HL-60 (cell line): ENCODE measurements around the gene ZNF275.
"Not testable (repeated sequence)": the region's sequence is repeated elsewhere in the genome, so short reads cannot be mapped to it uniquely, and the experiment has no call there.

Source experiments
- DNase-seq, 2 experiments: peaks; one replicate each; pipeline ENCODE4 v3.0.0-alpha.2; 2010 to 2020; ENCODE audit warnings: low read depth in 1 of 2, low spot score in 1 of 2
- H3K27ac ChIP-seq: fragments of 250-450 bp; sonication (Bioruptor Pico); replicated peaks from 2 replicates; pipeline ENCODE4 v1.5.1; 2020; ENCODE audit warnings: mild to moderate bottlenecking, moderate library complexity
- H3K27me3 ChIP-seq: fragments of 250-450 bp; sonication (Bioruptor Pico); 2 replicates; pipeline ENCODE4 v1.5.1; 2021; ENCODE audit warnings: mild to moderate bottlenecking, moderate library complexity; ENCODE audit not compliant: insufficient read depth, poor library complexity, severe bottlenecking
- H3K4me3 ChIP-seq: replicated peaks from 2 replicates; pipeline ENCODE4 v1.5.1; 2011; ENCODE audit warnings: mild to moderate bottlenecking, control low read depth, low read length; ENCODE audit not compliant: insufficient read depth
- CTCF ChIP-seq: IDR thresholded peaks from one replicate; pipeline ENCODE4 v1.5.1; 2011; ENCODE audit warnings: low read length, control low read depth, inconsistent platforms; ENCODE audit not compliant: insufficient read depth
- GABPA ChIP-seq: IDR thresholded peaks from 2 replicates; pipeline ENCODE4 v1.6.1; 2012; ENCODE audit warnings: low read depth
- POLR2AphosphoS5 ChIP-seq: IDR thresholded peaks from 2 replicates; pipeline ENCODE4 v1.6.1; 2012; ENCODE audit warnings: low read depth
- SPI1 ChIP-seq: IDR thresholded peaks from 2 replicates; pipeline ENCODE4 v1.6.1; 2012; ENCODE audit warnings: low read depth, mild to moderate bottlenecking, borderline replicate concordance
- long read RNA-seq: library from polyadenylated mRNA; unstranded; transcript quantifications from one replicate; pipeline ENCODE4 v2.0.0, GENCODE V29; 2020
- TF ChIP-seq, protein P1 (sequence below): IDR thresholded peaks from 2 replicates; pipeline ENCODE4 v1.6.1; 2012; ENCODE audit warnings: low read depth; ENCODE audit not compliant: insufficient replicate concordance

The ZNF275 gene, protein sequence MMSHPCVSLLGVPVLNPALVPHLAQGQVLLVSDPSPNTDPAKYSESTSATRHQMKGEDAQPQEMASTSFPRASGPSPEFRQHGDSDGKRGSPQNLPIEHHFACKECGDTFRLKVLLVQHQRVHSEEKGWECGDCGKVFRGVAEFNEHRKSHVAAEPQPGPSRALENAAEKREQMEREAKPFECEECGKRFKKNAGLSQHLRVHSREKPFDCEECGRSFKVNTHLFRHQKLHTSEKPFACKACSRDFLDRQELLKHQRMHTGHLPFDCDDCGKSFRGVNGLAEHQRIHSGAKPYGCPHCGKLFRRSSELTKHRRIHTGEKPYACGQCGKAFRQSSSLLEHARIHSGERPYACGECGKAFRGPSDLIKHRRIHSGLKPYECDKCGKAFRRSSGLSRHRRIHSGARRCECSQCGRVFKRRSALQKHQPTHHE
- long read RNA-seq, full-length matches to known transcripts = 7 of 14 reads
- long read RNA-seq, partial matches to known transcripts = 6 of 14 reads
- long read RNA-seq, other reads (novel, unspliced or antisense) = 1 of 14 reads

GRCh38 chrX:153333821-153334653 lies at the start of gene ZNF275:
Gene ZNF275, plus strand, starts transcription at chrX:153334153. Its CDS starts 2,527 bp downstream, at chrX:153336680.
- H3K4me3 ChIP-seq = peak within 1 kb of the TSS; percentile 67
- peak within 1 kb of the TSS; percentile 63 for H3K27ac ChIP-seq
- TF ChIP-seq, protein P1, sequence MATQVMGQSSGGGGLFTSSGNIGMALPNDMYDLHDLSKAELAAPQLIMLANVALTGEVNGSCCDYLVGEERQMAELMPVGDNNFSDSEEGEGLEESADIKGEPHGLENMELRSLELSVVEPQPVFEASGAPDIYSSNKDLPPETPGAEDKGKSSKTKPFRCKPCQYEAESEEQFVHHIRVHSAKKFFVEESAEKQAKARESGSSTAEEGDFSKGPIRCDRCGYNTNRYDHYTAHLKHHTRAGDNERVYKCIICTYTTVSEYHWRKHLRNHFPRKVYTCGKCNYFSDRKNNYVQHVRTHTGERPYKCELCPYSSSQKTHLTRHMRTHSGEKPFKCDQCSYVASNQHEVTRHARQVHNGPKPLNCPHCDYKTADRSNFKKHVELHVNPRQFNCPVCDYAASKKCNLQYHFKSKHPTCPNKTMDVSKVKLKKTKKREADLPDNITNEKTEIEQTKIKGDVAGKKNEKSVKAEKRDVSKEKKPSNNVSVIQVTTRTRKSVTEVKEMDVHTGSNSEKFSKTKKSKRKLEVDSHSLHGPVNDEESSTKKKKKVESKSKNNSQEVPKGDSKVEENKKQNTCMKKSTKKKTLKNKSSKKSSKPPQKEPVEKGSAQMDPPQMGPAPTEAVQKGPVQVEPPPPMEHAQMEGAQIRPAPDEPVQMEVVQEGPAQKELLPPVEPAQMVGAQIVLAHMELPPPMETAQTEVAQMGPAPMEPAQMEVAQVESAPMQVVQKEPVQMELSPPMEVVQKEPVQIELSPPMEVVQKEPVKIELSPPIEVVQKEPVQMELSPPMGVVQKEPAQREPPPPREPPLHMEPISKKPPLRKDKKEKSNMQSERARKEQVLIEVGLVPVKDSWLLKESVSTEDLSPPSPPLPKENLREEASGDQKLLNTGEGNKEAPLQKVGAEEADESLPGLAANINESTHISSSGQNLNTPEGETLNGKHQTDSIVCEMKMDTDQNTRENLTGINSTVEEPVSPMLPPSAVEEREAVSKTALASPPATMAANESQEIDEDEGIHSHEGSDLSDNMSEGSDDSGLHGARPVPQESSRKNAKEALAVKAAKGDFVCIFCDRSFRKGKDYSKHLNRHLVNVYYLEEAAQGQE = no peak
- TF ChIP-seq SPI1 (no peak), CTCF (no peak), GABPA (0 out of 2 replicates have a peak, but pooled peaks have one; percentile 30), POLR2AphosphoS5 (0 out of 2 replicates have a peak, but pooled peaks have one; percentile 36)
- peak; percentile 53 to 69 for DNase-seq
- no peaks in the 10 kb centered on the region for H3K27me3 ChIP-seq

- not testable (repeated sequence) for H3K27ac ChIP-seq, H3K4me3 ChIP-seq, H3K27me3 ChIP-seq, DNase-seq
Observed at GRCh38 chrX:153285678-153286077, 48.3 kb upstream of the ZNF275 start.

DNA sequence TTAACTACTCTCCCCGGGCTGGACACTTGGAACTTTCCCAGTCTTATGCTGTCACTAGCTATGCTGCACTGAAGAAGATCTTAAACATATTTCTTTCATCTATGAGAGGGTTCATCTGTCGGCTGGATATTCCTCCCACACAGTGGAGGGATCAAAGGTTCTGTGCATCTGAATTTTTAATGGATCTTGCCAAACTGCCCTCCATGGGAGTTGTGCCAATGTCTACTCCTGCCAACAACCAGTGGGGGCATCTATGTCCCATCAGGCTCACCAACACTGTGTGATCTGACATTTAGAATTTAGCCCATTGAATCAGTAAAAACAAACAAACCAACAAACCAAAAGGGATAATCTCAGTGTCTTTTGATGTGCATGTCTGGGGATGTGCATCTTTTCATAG lies 45.1 kb upstream of the ZNF275 start:
- not testable (repeated sequence) for H3K4me3 ChIP-seq, DNase-seq, H3K27me3 ChIP-seq, H3K27ac ChIP-seq

GRCh38 chrX:153293485-153294071 lies 40.4 kb upstream of the ZNF275 start:
- not testable (repeated sequence) for H3K27me3 ChIP-seq, H3K4me3 ChIP-seq, DNase-seq, H3K27ac ChIP-seq

- TF ChIP-seq SPI1 (no peak), GABPA (no peak), CTCF (no peak), POLR2AphosphoS5 (no peak)
- TF ChIP-seq, protein P1 = no peak
- Histone ChIP-seq H3K4me3 (no peak overlapping the region), H3K27me3 (peaks cover 4% of the 10 kb centered on the region), H3K27ac (no peak overlapping the region)
- DNase-seq = no peak
Observed at GRCh38 chrX:153297376-153297775, 36.6 kb upstream of the ZNF275 start.
